ENCODE data around the gene DCAF8.

The DCAF8 gene

GRCh38 chr1:160206421-160207117 lies 55.8 kb downstream of the DCAF8 start:
- Mint-ChIP-seq H3K27me3 (ENCODE audit: low read depth, poor library complexity) (peaks cover 5% of the 10 kb centered on the region), H3K9me3 (no peaks in the 10 kb centered on the region), H3K4me1 (peaks cover 63% of the 10 kb centered on the region), H3K27ac (no peak overlapping the region), H3K4me3 (peak overlapping the region; percentile 90), H3K36me3 (ENCODE audit: low read depth) (peaks cover 5% of the 10 kb centered on the region)
- TF ChIP-seq, protein P1, sequence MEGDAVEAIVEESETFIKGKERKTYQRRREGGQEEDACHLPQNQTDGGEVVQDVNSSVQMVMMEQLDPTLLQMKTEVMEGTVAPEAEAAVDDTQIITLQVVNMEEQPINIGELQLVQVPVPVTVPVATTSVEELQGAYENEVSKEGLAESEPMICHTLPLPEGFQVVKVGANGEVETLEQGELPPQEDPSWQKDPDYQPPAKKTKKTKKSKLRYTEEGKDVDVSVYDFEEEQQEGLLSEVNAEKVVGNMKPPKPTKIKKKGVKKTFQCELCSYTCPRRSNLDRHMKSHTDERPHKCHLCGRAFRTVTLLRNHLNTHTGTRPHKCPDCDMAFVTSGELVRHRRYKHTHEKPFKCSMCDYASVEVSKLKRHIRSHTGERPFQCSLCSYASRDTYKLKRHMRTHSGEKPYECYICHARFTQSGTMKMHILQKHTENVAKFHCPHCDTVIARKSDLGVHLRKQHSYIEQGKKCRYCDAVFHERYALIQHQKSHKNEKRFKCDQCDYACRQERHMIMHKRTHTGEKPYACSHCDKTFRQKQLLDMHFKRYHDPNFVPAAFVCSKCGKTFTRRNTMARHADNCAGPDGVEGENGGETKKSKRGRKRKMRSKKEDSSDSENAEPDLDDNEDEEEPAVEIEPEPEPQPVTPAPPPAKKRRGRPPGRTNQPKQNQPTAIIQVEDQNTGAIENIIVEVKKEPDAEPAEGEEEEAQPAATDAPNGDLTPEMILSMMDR (IDR thresholded peaks at IDR 0.05): no peak
- DNase-seq: no peak

- TF ChIP-seq, protein P1 (IDR thresholded peaks at IDR 0.05): no peak
- peaks cover 59% of the 10 kb centered on the region for H3K4me1 Mint-ChIP-seq
Observed at GRCh38 chr1:160206036-160206389, 56.3 kb downstream of the DCAF8 start.

DNA sequence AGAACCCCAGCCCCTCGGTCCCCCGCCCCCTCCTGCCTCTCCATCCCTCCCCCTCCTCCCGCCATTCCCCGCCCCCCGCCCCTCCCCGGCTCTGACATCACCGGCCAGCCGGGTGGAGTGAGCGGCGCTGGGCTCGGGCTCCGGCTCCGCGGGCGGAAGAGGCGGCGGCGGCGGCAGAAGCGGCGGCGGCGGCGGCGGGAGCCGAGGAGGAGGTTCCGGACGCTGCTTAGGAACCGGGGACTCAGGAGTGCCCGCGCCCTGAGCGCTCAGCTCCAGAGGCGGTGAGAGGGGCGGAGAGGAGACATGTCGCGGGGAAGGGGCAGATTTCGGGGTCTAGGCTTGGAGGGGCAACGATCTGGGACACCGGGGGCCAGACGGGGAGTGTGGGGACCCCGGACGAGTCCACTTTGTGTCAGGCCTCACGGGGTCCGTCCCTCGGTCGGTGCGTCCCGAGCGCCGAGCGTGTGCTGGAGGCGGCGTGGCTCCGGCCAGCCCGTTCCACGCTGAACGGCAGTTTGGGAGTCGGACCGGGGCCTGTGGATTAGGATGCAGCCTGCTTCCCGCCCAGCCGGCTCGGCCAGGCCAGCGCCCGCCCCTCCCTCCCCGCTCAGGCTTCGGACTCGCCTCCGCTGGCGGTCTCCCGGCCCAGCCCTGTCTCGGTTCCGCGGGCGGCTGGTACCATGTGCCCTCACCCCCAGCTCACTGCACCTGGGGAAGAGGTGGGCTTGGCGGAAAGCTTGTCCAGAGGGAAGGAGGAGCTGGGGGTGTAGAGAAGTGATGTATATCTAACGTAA lies 56.9 kb downstream of the DCAF8 start, which contains the start of gene PEA15:
Gene PEA15 (plus strand): TSS at position 143 of the 794 bp plus-strand sequence. CDS start 6,161 bp downstream, outside the sequence.
- Mint-ChIP-seq H3K36me3 (ENCODE audit: low read depth) (no peaks in the 10 kb centered on the region), H3K27ac (peak within 1 kb of the TSS; percentile 65), H3K27me3 (ENCODE audit: low read depth, poor library complexity) (peaks cover 5% of the 10 kb centered on the region), H3K4me1 (peaks cover 57% of the 10 kb centered on the region), H3K4me3 (peak within 1 kb of the TSS; percentile 90), H3K9me3 (no peaks in the 10 kb centered on the region)
- peak; percentile 83 for DNase-seq
- TF ChIP-seq, protein P1 (IDR thresholded peaks at IDR 0.05): no peak

More at GRCh38 chr1:160206036-160206389, 56.3 kb downstream of the DCAF8 start:
- no peaks in the 10 kb centered on the region for H3K9me3 Mint-ChIP-seq
- H3K36me3 Mint-ChIP-seq (ENCODE audit: low read depth): no peaks in the 10 kb centered on the region
- H3K27me3 Mint-ChIP-seq (ENCODE audit: low read depth, poor library complexity): peaks cover 5% of the 10 kb centered on the region
- DNase-seq: no peak
- peak overlapping the region; percentile 23 for H3K27ac Mint-ChIP-seq
- peak overlapping the region; percentile 90 for H3K4me3 Mint-ChIP-seq

GRCh38 chr1:160204526-160205241 lies 57.7 kb downstream of the DCAF8 start:
- Mint-ChIP-seq H3K9me3 (no peaks in the 10 kb centered on the region), H3K27ac (no peak overlapping the region), H3K36me3 (ENCODE audit: low read depth) (no peaks in the 10 kb centered on the region), H3K27me3 (ENCODE audit: low read depth, poor library complexity) (peaks cover 5% of the 10 kb centered on the region), H3K4me3 (peak overlapping the region; percentile 90), H3K4me1 (peaks cover 49% of the 10 kb centered on the region)
- TF ChIP-seq, protein P1 (IDR thresholded peaks at IDR 0.05): no peak
- DNase-seq: no peak

GRCh38 chr1:160200786-160201185 lies 61.6 kb downstream of the DCAF8 start:
- H3K4me1 Mint-ChIP-seq: peaks cover 11% of the 10 kb centered on the region
- no peak overlapping the region for H3K4me3 Mint-ChIP-seq
- DNase-seq: no peak

More at GRCh38 chr1:160200786-160201185, 61.6 kb downstream of the DCAF8 start:
- TF ChIP-seq, protein P1 (IDR thresholded peaks at IDR 0.05): no peak
- H3K9me3 Mint-ChIP-seq: no peaks in the 10 kb centered on the region
- no peaks in the 10 kb centered on the region for H3K36me3 Mint-ChIP-seq (ENCODE audit: low read depth)
- H3K27ac Mint-ChIP-seq: no peak overlapping the region
- H3K27me3 Mint-ChIP-seq (ENCODE audit: low read depth, poor library complexity): peaks cover 8% of the 10 kb centered on the region
